M059J (cell line): Measurements from ENCODE around the gene MACC1. TPM values are rescaled to one million over a fixed set of nuclear protein-coding genes. Genes with fewer than 3 reads are reported as not detected.
"Not testable (repeated sequence)": the region's sequence is repeated elsewhere in the genome, so short reads cannot be mapped to it uniquely, and the experiment has no call there.

ENCODE experiments used
- DNase-seq: peaks from one replicate; pipeline ENCODE4 v3.0.0-alpha.2; 2012; ENCODE audit warnings: low read depth
- total RNA-seq: library from RNA; depleted of rRNA; stranded (reverse); fragments of >200 nt; shearing (Covaris generic); gene quantifications from 2 replicates; pipeline ENCODE4 v1.2.3, GENCODE V29; 2014

The MACC1 gene
- total RNA-seq, 1 experiment from 2014 or later: 0.15 TPM

DNA sequence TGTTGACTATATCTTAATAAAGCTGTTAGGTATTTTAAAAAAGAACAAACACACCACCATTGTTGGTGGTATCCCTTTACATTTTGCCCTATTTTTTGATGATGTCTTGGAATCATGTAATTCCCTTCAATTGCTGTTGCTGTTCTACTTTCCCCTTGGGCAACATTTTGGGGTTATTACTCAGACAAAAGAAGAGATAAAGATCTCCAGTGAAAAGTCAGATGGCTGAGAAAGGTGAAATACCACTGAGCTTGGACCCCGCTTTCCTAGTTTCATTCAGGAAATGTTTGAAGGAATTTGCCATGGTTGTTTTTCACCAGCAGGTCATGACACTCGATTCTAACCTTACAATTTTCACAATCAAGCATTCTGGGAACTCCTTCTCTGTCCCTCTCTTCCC lies 84.6 kb downstream of the MACC1 start:
- peak; percentile 93 for DNase-seq

DNA sequence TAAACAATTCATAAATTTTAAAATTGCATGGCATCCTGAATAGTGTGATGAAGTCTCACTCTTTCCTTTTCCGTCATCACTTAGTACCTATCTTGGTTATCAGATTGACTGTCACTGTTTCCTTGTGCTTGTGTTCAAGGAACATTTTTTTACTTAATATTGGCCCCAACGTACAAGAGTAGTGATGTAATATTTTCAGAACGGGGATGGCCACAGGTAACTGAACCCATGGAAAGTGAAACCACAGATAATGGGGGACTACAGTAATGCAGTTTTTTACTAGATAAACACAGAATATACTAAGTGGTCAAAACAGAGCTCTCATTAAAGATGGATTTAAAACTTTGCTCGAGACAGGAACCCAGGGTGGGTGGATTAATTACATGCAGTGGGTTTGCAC lies 85.4 kb downstream of the MACC1 start:
- DNase-seq: no peak

DNA sequence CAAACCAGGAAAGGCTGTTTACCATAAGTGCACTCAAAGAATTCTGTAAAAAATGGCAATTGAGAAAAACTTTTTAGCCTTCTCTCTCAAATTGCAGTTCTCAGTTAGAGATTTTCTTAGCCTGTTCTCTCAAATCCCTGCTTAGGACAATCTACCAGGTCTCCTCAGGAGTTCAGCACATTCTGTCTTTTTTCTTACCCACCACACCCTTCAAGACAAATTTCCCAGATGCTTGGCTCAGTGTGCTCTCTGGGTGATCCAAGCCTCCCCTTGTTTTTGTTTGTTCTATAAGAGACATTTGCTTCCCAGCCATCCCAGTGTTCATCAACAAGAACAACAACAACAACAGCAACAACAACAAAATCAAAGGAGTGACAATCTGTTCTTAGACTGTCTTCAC lies 87.3 kb downstream of the MACC1 start:
- DNase-seq: no peak

DNA sequence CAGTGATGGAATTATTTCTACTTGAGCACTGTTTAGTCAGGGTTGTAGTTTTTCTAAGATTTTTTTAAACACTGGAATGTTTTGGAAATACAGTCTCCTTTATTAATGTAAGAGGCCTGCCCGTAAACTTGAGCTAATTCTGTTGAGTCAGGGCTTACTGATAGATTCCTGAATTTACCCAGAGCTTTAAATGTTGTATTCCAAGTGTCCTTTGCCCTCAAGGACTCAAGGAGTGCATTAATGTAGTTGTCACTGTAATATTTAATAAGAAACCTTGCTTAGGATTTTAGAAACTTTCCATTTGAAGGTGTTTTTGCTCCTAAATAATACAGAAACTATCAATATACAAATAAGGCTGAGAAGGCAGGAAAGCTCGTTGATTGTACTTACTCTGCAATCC lies 89.2 kb downstream of the MACC1 start:
- DNase-seq: no peak

DNA sequence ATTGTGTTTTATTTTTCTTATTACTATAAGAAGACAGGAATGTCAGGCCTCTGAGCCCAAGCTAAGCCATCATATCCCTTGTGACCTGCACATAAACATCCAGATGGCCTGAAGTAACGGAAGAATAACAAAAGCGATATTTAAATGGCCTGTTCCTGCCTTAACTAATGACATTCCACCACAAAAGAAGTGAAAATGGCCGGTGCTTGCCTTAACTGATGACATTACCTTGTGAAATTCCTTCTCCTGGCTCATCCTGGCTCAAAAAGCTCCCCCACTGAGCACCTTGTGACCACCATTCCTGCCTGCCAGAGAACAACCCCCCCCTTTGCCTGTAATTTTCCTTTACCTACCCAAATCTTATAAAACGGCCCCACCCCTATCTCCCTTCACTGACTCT lies 91.1 kb downstream of the MACC1 start:
- DNase-seq: not testable (repeated sequence)

DNA sequence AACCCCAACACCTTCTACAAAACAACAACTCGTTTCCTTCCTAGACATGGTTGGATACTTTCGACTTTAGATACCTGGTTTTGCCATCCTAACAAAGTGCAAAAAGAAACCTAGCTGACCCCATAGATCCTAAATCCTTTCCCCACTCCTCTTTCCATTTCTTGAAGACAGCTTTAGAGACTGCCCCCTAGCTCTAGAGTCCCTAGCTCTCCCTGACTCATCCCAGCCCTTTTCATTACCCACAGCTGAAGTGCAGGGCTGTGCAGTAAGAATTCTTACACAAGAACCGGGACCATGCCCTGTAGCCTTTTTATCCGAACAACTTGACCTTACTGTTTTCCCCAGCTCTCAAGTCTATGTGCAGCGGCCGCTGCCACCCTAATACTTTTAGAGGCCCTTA lies 93.1 kb downstream of the MACC1 start:
- not testable (repeated sequence) for DNase-seq

DNA sequence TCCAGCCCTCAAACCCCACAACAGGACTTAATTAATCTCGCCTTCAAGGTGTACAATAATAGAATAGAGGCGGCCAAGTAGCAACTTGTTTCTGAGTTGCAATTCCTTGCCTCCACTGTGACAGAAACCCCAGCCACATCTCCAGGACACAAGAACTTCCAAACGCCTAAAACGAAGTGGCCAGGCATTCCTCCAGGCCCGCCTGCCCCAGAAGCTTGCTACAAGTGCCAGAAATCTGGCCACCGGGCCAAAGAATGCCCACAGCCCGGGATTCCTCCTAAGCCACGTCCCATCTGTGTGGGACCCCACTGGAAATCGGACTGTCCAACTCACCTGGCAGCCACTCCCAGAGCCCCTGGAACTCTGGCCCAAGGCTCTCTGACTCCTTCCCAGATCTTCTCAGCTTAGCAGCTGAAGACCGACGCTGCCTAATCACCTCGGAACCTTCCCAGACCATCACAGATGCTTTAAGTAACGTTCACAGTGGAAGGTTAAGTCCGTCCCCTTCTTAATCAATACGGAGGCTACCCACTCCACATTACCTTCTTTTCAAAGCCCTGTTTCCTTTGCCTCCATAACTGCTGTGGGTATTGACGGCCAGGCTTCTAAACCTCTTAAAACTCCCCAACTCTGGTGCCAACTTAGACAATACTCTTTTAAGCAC lies 94.4 kb downstream of the MACC1 start:
- DNase-seq: not testable (repeated sequence)

DNA sequence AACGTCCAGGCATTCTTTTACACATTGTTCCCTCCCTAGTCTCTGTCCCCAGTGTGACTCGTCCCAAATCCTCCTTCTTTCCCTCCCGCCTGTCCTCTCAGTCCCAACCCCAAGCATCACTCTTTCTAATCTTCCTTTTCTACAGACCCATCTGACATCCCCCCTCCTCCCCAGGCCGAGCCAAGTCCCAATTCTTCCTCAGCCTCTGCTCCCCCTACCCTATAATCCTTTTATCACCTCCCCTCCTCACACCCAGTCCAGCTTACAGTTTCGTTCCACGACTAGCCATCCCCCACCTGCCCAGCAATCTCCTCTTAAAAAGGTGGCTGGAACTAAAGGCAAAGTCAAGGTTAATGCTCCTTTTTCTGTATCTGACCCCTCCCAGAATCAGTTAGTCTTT lies 95.1 kb downstream of the MACC1 start:
- DNase-seq: no peak

DNA sequence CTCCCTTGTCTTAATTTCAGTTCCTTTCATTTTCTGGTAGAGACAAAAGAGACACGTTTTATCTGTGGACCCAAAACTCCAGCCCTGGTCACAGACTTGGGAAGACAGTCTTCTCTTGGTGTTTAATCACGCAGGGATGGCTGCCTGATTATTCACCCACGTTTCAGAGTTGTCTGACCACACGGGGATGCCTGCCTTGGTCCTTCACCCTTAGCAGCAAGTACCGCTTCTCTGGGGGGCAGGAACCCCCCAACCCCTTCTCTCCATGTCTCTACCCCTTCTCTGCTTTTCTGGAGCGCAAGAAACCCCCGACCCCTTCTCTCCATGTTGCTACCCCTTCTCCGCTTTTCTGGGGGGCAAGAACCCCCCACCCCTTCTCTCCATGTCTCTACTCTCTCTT lies 95.8 kb downstream of the MACC1 start:
- no peak for DNase-seq

DNA sequence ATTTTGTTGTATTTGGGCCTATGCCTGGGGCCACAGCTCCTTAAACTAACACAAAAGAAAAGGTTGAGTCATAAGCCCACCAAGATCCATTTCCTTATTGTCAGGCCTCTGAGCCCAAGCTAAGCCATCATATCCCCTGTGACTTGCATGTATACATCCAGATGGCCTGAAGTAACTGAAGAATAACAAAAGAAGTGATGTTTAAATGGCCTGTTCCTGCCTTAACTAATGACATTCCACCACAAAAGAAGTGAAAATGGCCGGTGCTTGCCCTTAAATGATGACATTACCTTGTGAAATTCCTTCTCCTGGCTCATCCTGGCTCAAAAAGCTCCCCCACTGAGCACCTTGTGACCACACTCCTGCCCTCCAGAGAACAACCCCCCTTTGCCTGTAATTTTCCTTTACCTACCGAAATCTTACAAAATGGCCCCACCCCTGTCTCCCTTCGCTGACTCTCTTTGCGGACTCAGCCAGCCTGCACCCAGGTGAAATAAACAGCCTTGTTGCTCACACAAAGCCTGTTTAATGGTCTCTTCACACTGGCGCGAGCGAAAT lies 96.5 kb downstream of the MACC1 start:
- DNase-seq: not testable (repeated sequence)

DNA sequence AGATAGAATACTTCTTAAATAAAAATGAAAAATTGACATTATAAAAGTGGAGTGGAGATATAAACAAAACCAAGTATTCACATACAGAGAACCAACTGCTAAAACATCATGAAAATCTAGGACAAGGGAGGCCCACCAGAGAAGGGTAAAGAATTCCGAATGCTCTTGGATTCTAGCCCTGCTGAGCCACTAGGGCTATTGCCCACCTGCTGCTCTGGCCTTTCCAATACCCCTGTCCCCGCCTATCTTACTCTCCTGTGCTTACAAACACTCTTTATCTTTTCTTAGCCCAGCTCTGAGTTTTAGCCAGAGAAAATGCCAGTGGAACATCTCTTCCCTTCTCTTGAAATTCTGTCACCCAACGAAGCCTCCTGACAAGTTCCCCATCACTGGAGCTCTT lies 100.3 kb downstream of the MACC1 start:
- no peak for DNase-seq

DNA sequence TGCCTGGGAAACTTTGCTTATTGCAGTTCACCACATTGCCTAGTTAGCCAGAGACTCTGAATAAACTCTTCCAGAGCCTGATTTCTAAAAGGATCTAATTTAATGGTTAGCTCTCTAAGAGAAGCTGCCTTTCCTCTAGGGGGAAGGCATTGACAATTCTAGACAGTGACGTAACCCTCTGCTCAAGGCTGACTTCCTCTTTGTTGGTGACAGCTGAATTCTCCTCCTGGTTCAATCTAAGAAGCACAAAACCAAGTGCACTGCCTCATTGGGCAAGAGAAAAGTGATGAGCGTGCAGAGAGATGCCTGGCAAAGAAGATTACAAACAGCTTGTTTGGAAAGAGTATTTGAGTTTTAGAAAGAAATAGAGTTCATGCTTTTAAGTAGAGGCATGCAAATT lies 102.7 kb downstream of the MACC1 start:
- no peak for DNase-seq

DNA sequence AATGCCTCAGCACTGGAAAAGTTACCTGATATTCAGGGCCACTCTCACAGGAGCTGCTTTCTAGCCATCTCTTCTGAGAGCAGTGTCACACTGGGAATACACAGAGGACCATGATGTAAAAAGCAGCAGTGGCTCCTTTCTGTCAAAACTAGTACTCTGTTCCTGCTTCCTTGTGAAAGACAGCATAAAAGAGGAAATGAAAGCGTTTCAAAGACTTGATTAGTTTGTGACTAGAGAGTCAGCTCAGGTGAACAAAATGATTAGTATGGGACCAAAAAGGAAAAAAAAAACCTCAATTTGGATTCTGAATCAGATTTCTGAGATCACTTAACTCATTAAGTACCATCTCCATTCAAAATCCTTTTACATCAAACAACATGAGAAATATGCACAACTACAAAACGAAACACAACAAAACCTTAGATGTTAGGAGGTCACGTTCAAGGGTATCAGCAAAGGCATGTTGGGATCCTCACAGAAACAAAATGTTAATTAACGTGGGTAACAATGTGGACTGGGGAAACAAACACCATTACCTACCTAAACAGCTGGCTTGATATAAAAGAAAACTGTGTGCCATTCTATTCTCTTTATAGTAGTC lies 103.7 kb downstream of the MACC1 start:
- no peak for DNase-seq

DNA sequence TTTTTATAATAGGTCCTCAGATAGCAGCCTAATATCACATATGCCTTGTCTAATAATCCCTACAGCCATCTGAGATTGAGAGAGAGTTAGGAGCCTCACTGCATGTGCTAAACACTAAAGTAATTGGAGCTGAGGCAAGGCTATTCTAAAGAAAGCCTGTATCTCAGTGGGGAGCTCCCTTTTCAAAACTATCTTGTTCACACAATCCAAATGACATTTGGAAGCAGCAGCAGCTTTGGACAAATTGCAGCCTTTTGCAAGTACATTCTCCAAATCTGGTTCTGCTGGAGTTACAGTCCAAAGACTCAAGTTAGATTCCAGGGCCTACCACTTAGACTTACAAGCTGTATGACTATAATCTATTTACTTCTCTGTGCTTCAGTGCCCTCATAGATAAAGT lies 104.5 kb downstream of the MACC1 start:
- DNase-seq: no peak

DNA sequence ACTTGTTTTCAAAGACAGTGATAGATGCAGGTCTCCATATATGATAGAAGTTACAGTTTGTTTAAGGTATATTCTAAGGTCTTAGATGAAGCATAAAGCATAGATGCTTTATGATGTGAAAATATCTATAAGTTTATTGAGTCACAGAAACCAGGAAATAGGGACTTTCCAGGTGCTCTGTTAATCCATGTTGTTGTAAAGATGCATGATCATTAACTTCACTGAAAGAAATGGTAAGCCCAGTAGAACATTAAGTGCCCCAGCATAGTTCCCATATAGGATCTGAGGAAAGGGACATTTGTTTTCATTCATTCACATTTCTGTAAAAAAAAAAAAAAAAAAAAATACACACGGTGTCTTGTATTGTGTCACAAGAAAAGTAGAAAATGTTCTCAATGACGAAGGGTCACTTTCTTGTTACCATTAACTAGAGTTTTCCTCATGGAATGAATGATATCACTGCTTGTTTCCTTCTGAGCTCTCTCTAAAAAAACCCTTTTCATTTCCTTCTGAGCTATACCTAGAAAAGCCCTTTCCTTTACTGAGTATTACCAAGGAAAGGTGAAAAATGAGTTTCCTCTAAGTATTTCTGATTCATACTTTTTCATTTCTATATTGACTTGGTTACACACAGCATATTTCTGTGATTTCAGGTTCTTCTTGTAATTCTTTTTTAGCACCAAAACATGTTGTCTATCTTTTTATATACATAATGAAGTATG lies 105.2 kb downstream of the MACC1 start:
- DNase-seq: no peak

DNA sequence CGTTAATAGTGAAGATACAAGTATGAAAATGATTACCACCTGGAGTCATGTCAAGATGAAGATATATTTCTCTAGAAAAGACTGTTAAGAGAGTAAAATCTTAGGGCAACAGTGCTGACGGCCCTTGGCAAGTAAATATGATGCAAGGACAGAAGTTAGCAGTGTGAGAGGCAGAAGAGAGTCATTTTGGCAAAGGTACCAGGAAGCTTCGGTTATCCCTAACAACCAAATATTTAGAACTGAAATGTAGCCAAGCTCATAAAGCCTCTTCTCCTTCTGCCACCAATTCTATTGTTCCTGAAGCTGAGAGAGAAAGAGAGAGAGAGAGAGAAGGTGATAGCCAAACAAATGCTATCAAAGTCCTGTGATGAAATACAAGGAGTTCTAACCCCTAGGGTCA lies 109.6 kb downstream of the MACC1 start:
- DNase-seq: peak; percentile 37

DNA sequence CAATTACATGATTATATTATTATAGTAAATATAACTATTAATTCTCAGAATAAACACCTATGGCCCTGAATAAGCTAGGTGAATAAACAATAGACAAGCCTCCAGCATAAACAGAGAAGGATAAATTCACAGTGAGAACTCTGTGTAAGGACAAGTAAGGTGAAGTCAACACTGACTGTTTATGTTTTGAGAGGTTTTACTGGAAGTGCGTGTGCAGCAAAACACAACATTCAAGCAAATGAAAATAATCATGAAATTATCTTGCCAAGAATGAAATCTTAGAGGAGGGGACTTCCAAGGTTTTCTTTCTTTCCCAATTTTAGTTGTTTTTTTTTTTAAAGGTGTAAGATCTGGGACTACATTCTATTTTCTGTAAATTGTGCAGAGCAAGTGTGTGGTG lies 112.5 kb downstream of the MACC1 start:
- DNase-seq: no peak

DNA sequence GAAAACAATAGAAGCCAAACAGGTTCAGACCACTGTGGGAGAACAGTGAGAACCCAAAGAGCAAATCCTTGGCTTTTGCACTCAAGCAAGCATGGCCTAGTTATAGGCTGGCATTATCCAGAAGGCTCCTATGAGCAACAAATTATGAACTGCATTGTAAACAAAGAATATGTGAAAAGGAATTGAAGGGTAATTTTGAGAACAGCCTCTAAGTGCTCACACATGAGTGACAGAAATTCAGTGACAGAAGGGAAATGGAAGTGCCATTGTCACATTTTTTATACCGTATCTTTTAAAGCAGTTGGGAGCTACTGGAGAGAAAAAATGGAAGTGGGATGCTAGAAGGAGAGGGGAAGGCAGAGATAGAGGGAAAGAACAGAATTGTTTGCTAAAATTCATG lies 114.2 kb downstream of the MACC1 start:
- DNase-seq: no peak

DNA sequence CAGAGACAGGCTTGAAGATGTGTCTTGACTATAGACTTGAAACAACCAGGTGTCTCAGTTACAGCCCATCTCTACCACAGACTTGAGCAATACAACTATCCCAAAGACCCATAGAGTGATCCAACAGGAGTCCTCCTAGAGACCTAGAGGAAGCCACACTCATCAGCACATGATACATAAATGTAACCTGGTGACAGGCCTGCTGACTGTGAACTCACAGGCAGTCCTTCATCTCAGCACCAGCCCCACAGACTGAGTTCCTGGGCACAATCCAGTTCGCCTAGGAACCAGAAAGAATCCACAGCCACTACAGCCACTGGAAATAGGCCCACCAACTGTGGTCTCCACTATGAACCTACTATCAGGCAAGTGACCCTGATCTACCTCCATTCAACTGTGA lies 121.3 kb downstream of the MACC1 start:
- no peak for DNase-seq

DNA sequence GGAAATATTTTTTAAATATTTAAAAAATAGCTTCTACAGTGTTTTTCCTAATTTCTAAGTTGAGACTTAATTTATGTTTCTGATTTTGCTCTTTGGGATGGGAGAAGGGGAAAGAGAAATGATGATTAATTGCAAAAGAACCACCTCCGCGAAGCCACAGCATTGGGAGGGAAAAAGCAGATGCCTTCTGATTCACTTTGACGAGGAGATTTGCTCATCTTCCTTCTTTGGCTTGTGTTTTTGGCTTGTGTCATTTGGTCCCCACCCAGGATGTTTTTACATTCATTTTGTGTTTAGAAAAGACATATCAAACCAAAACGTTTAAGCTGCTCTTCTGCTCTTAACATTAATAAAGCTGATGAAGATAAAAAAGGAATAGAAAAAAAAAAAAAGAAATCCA lies 121.7 kb downstream of the MACC1 start:
- no peak for DNase-seq

DNA sequence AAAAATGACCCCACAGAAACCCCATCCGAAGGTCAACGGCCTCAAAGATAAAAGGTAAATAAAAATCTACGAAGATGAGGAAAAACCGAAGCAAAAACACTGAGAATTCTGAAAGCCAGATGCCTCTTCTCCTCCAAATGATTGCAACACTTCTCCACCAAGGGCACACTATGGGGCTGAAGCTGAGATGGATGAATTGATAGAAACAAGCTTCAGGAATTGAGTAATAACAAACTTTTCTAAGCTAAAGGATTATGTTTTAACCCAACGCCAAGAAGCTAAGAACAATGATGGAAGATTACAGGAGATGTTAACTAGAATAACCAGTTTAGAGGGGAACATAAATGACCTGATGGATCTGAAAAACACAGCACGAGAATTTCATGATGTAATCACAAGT lies 127.8 kb downstream of the MACC1 start:
- DNase-seq: no peak

DNA sequence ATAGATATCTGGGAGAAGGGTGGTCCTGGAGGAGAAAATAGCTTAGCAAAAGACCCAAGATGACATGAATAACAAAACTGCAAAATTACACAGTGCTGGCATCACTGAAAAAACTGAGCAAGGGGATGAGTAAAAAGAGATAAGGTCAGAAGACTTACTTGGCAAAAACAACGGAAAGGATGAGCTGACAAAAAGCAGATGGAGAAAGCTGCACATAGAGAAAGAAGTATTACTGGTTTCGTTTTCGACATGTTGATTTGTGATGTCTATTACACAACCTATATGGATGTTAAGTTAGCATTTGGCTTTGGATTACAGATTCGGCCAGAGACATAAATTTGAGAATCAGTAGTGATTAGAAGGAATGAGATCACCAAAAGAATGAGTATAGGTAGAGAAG lies 132.1 kb downstream of the MACC1 start:
- no peak for DNase-seq
